ENCODE results near the gene ADSL. TPM values are rescaled to one million over a fixed set of nuclear protein-coding genes. Genes with fewer than 3 reads are reported as not detected.

Gene ADSL
- total and polyA plus RNA-seq, 2 donors from 2014 or later: 42.5 to 57.5 TPM

- TF ChIP-seq CTCF (IDR thresholded peaks at IDR 0.05; ENCODE audit: borderline replicate concordance, extremely low read depth, insufficient read depth): no peak
- no peak overlapping the region for H3K4me3 ChIP-seq (ENCODE audit: low read length in 3 of 3)
- no peaks in the 10 kb centered on the region for H3K9me3 ChIP-seq (ENCODE audit: control insufficient read depth in 2 of 3, insufficient read depth in 1 of 3, low read length in 3 of 3)
- no peak for FAIRE-seq
- H3K27ac ChIP-seq (ENCODE audit: low read depth in 2 of 2, low read length in 2 of 2): no peak overlapping the region
- no peaks in the 10 kb centered on the region for H3K4me1 ChIP-seq (ENCODE audit: control insufficient read depth in 2 of 3, insufficient read depth in 2 of 3, low read depth in 1 of 3, low read length in 3 of 3)
- H3K9ac ChIP-seq (ENCODE audit: low read length in 3 of 3): no peak overlapping the region
- intact Hi-C loops (cut with DNase I): no loop called here
- peaks cover 3 to 39% (median 34%) of the 10 kb centered on the region in 3 donors for H3K36me3 ChIP-seq (ENCODE audit: control insufficient read depth in 2 of 3, insufficient read depth in 3 of 3, low read length in 3 of 3)
- DNase-seq: no peak
- no peaks in the 10 kb centered on the region for H3K27me3 ChIP-seq (ENCODE audit: control insufficient read depth, insufficient read depth, low read length)
Measured at GRCh38 chr22:40367342-40367741, 21.0 kb downstream of the ADSL start.

- no peak overlapping the region for H3K27ac ChIP-seq (ENCODE audit: low read depth in 2 of 2, low read length in 2 of 2)
- peaks cover 3 to 32% (median 27%) of the 10 kb centered on the region in 3 donors for H3K36me3 ChIP-seq (ENCODE audit: control insufficient read depth in 2 of 3, insufficient read depth in 3 of 3, low read length in 3 of 3)
- no peak overlapping the region for H3K4me3 ChIP-seq (ENCODE audit: low read length in 3 of 3)
Measured at GRCh38 chr22:40368016-40368415, 21.7 kb downstream of the ADSL start.

GRCh38 chr22:40368836-40369235 lies 22.5 kb downstream of the ADSL start:
- Histone ChIP-seq H3K27me3 (ENCODE audit: control insufficient read depth, insufficient read depth, low read length) (no peaks in the 10 kb centered on the region), H3K4me1 (ENCODE audit: control insufficient read depth in 2 of 3, insufficient read depth in 2 of 3, low read depth in 1 of 3, low read length in 3 of 3) (no peaks in the 10 kb centered on the region), H3K4me3 (ENCODE audit: low read length in 3 of 3) (no peak overlapping the region), H3K9me3 (ENCODE audit: control insufficient read depth in 2 of 3, insufficient read depth in 1 of 3, low read length in 3 of 3) (no peaks in the 10 kb centered on the region), H3K36me3 (ENCODE audit: control insufficient read depth in 2 of 3, insufficient read depth in 3 of 3, low read length in 3 of 3) (peaks cover 3 to 29% (median 25%) of the 10 kb centered on the region in 3 donors), H3K9ac (ENCODE audit: low read length in 3 of 3) (no peak overlapping the region), H3K27ac (ENCODE audit: low read depth in 2 of 2, low read length in 2 of 2) (no peak overlapping the region)
- FAIRE-seq: no peak
- no peak for TF ChIP-seq CTCF (IDR thresholded peaks at IDR 0.05; ENCODE audit: borderline replicate concordance, extremely low read depth, insufficient read depth)
- no peak for DNase-seq
- intact Hi-C loops (cut with DNase I): no loop called here

More at GRCh38 chr22:40368016-40368415, 21.7 kb downstream of the ADSL start:
- FAIRE-seq (no peak), DNase-seq (no peak)
- Histone ChIP-seq H3K9me3 (ENCODE audit: control insufficient read depth in 2 of 3, insufficient read depth in 1 of 3, low read length in 3 of 3) (no peaks in the 10 kb centered on the region), H3K4me1 (ENCODE audit: control insufficient read depth in 2 of 3, insufficient read depth in 2 of 3, low read depth in 1 of 3, low read length in 3 of 3) (no peaks in the 10 kb centered on the region), H3K27me3 (ENCODE audit: control insufficient read depth, insufficient read depth, low read length) (no peaks in the 10 kb centered on the region), H3K9ac (ENCODE audit: low read length in 3 of 3) (no peak overlapping the region)
- intact Hi-C loops (cut with DNase I): no loop called here
- TF ChIP-seq CTCF (IDR thresholded peaks at IDR 0.05; ENCODE audit: borderline replicate concordance, extremely low read depth, insufficient read depth): no peak

- Histone ChIP-seq H3K4me3 (ENCODE audit: low read length in 3 of 3) (no peak overlapping the region), H3K27ac (ENCODE audit: low read depth in 2 of 2, low read length in 2 of 2) (no peak overlapping the region), H3K27me3 (ENCODE audit: control insufficient read depth, insufficient read depth, low read length) (no peaks in the 10 kb centered on the region), H3K4me1 (ENCODE audit: control insufficient read depth in 2 of 3, insufficient read depth in 2 of 3, low read depth in 1 of 3, low read length in 3 of 3) (no peaks in the 10 kb centered on the region), H3K9ac (ENCODE audit: low read length in 3 of 3) (no peak overlapping the region), H3K36me3 (ENCODE audit: control insufficient read depth in 2 of 3, insufficient read depth in 3 of 3, low read length in 3 of 3) (peaks cover 0 to 2% (median 0%) of the 10 kb centered on the region in 3 donors), H3K9me3 (ENCODE audit: control insufficient read depth in 2 of 3, insufficient read depth in 1 of 3, low read length in 3 of 3) (no peaks in the 10 kb centered on the region)
- intact Hi-C loops (cut with DNase I): no loop called here
- FAIRE-seq (no peak), DNase-seq (no peak)
- no peak for TF ChIP-seq CTCF (IDR thresholded peaks at IDR 0.05; ENCODE audit: borderline replicate concordance, extremely low read depth, insufficient read depth)
Measured at GRCh38 chr22:40374567-40374966, 28.3 kb downstream of the ADSL start.

Data from kidney (tissue), 14 donors.